Mucosa of stomach (tissue), 1 donor: ENCODE data around the gene SGSH.

Experiments
- H3K27me3 ChIP-seq: one replicate; pipeline ENCODE4 v1.7.0; 2013; ENCODE audit warnings: mild to moderate bottlenecking, low read length; ENCODE audit not compliant: control insufficient read depth, insufficient read depth
- H3K36me3 ChIP-seq: one replicate; pipeline ENCODE4 v1.7.0; 2013; ENCODE audit warnings: low read length; ENCODE audit not compliant: control insufficient read depth, insufficient read depth
- H3K4me1 ChIP-seq: one replicate; pipeline ENCODE4 v1.7.0; 2013; ENCODE audit warnings: mild to moderate bottlenecking, low read length; ENCODE audit not compliant: control insufficient read depth, insufficient read depth
- H3K4me3 ChIP-seq: one replicate; pipeline ENCODE4 v1.7.0; 2013; ENCODE audit warnings: low read length
- H3K9ac ChIP-seq: one replicate; pipeline ENCODE4 v1.7.0; 2013; ENCODE audit warnings: mild to moderate bottlenecking, low read length, moderate library complexity
- H3K9me3 ChIP-seq: one replicate; pipeline ENCODE4 v1.7.0; 2013; ENCODE audit warnings: mild to moderate bottlenecking, low read length, moderate library complexity; ENCODE audit not compliant: control insufficient read depth
- donor health status: Pancreatic carcinoma.

Gene SGSH

DNA sequence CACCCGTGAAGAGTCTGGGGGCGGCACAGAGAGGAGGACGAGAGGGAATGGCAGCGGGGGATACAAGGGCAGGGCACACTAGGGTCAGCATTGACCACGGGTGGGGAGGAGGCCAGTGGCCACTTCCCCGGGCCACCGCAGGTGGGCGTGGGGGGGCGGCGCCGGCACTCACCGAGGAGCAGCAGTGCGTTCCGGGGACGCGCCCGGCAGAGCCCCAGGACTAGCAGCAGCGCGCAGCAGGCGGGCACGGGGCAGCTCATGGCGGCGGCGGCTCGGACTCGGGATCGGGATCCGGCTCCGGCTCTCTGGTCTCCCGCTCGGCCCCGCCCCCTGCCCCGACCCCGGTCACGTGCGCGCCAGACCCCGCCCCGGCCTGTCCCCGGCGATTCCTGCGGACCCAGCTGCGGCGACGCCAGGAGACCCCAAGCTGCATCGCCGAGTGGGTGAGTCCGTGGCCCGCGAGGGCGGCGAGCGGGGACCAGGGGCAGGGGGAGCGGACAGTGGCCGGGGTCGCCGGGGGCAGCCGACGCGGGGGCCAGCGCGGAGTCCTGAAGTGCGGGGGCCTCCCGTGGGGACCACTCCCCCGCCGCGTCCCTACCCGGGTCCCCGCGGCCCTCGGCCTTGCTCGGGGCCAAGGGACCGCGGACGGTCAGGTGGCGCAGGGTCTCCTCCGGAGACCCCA, at the start of gene SGSH, which contains the start of gene SLC26A11:
Gene SGSH, minus strand, starts transcription at position 280 of the 682 bp plus-strand sequence. Its CDS starts 20 bp downstream, at position 260.
Gene SLC26A11, plus strand, starts transcription at position 374 of the 682 bp plus-strand sequence. CDS start 1,134 bp downstream, outside the sequence.
- no peaks in the 10 kb centered on the region for H3K9me3 ChIP-seq
- H3K36me3 ChIP-seq = peaks cover 5% of the 10 kb centered on the region
- peak within 1 kb of the TSS; percentile 96 for H3K9ac ChIP-seq
- peaks cover 18% of the 10 kb centered on the region for H3K4me1 ChIP-seq
- peak within 1 kb of the TSS; percentile 84 for H3K4me3 ChIP-seq
- H3K27me3 ChIP-seq = no peaks in the 10 kb centered on the region

DNA sequence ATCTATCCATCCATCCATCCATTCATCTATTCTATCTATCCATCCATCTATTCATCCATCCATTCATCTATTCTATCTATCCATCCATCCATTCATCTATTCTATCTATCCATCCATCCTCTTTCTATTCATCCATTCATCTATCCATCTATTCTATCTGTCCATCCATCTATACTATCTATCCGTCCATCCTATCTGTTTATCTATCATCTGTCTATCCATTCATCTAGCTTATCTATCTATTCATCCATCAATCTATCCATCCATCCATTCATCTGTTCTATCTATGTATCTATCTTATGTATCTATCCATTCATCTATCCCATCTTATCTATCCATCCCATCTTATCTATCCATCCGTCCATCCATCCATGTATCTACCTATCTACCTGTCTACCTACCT, 49.3 kb upstream of the SGSH start:
- Histone ChIP-seq H3K27me3 (no peaks in the 10 kb centered on the region), H3K4me1 (peaks cover 8% of the 10 kb centered on the region), H3K4me3 (no peak overlapping the region), H3K9me3 (no peaks in the 10 kb centered on the region), H3K9ac (no peak overlapping the region), H3K36me3 (peaks cover 16% of the 10 kb centered on the region)

DNA sequence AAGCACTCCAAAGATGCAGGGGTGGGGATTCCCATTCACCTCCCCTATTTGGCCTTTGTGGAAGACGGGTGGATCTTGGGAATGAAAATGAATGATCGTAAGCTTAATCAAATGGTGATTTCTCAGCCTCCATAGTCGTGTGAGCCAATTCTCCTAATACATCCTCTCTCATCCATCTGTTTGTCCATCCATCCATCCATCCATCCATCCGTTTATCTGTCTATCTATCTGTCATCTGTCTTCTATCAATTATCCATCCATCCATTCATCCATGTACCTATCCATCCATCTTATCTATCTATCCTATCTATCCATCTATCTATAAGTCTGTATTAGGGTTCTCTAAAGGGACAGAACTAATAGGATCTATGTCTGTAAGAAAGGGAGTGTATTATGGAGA, 48.3 kb upstream of the SGSH start:
- peaks cover 9% of the 10 kb centered on the region for H3K36me3 ChIP-seq
- no peaks in the 10 kb centered on the region for H3K9me3 ChIP-seq
- H3K9ac ChIP-seq = no peak overlapping the region
- H3K4me3 ChIP-seq = no peak overlapping the region
- peaks cover 18% of the 10 kb centered on the region for H3K4me1 ChIP-seq
- no peaks in the 10 kb centered on the region for H3K27me3 ChIP-seq

DNA sequence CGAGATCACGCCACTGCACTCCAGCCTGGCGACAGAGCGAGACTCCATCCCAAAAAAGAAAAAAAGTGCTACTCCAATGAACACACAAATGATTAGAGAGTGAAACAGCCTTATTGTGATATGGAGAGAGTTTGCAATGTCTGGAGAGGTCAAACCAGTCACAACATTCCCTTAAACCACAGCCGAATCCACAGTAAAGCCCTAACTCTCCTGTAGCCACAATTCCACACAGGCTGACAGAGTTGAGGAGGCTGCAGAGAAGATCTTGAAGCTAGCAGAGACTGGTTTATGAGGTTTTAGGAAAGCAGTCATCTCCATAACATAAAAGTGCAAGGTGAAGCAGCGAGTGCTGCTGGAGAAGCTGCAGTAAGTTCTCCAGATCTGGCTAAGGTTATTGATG, 47.3 kb upstream of the SGSH start:
- H3K9me3 ChIP-seq = no peaks in the 10 kb centered on the region
- H3K4me1 ChIP-seq = peaks cover 26% of the 10 kb centered on the region
- no peaks in the 10 kb centered on the region for H3K27me3 ChIP-seq
- H3K4me3 ChIP-seq = no peak overlapping the region
- H3K36me3 ChIP-seq = peaks cover 9% of the 10 kb centered on the region
- no peak overlapping the region for H3K9ac ChIP-seq

DNA sequence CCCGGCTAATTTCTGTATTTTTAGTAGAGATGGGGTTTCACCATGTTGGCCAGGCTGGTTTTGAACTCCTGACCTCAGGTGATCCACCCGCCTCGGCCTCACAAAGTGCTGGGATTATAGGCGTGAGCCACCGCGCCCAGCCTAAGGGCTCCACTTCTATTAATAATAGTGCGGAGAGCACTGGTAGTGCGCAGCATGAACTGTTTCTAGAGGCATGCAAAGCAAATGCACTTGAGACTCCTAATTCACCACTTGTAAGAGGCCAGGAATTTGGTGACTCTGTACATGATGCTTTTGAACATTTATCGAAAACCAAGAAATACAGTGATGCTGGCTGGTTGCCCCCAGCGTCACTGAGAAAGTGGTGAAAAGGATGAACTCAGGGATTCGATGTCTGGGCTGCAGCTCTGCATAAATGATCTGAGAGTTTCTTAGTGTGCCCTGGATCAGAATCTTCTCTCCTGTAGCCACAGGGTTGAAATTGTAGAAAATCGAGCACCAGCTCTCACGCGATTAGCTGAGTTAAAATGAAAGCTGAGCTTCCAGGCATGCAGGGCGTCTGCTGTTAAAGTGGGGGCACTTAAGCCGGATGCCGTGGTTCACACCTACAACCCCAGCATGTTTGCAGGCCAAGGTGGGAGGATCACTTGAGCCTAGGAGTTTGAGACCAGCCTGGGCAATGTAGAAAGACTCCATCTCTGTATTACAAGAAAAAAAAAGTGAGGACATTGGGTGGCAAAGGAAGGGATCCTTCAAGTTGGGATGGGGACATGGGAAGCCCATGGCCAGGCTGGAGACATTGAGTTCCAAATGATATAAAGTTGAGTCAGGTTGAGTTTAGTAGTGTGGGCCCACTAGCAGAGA, 45.3 kb upstream of the SGSH start:
- Histone ChIP-seq H3K4me1 (peaks cover 36% of the 10 kb centered on the region), H3K9me3 (no peaks in the 10 kb centered on the region), H3K27me3 (no peaks in the 10 kb centered on the region), H3K9ac (no peak overlapping the region), H3K36me3 (peaks cover 9% of the 10 kb centered on the region), H3K4me3 (no peak overlapping the region)

DNA sequence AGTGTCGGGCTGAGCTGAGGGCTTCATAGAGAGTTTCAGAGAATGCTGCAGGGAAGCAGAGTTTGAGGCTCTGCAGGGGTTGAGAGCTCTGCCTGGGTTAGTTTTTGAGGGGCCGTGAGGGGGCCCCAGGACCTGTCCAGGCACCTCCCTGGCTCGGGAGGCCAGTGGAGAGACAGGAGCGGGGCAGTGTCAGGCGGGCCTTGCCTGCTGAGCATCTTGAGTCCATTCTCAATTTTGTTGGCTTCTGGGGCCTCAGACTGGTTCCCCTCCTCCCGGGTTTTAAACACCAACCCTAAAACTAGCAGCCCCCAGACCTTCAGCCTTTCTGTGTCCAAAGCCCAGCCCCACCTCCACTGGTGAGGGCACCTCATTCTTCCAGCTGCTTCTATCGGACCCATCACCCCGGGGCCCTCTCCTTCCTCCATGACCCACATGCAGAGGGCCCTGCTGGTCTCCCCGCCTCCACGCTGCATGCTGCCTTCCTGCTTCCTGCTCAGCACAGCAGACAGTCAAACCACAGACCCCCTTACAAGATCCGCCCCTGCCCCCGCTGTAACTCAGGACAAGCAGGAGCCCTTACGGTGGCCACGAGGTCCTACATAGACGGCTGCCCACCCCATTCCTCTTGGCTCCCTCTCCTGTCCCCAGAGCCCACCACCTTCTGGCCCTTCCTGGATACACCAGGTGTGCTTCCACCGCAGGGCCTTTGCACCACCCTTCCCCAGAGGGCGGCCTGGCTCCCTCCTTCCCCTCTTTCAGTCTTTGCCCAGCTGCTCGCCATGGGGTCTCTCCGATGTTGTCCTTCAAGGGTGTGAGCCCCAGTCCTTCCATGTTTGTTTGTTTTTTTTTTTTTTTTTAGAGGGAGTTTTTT, 44.3 kb upstream of the SGSH start:
- Histone ChIP-seq H3K36me3 (peaks cover 5% of the 10 kb centered on the region), H3K9me3 (no peaks in the 10 kb centered on the region)

DNA sequence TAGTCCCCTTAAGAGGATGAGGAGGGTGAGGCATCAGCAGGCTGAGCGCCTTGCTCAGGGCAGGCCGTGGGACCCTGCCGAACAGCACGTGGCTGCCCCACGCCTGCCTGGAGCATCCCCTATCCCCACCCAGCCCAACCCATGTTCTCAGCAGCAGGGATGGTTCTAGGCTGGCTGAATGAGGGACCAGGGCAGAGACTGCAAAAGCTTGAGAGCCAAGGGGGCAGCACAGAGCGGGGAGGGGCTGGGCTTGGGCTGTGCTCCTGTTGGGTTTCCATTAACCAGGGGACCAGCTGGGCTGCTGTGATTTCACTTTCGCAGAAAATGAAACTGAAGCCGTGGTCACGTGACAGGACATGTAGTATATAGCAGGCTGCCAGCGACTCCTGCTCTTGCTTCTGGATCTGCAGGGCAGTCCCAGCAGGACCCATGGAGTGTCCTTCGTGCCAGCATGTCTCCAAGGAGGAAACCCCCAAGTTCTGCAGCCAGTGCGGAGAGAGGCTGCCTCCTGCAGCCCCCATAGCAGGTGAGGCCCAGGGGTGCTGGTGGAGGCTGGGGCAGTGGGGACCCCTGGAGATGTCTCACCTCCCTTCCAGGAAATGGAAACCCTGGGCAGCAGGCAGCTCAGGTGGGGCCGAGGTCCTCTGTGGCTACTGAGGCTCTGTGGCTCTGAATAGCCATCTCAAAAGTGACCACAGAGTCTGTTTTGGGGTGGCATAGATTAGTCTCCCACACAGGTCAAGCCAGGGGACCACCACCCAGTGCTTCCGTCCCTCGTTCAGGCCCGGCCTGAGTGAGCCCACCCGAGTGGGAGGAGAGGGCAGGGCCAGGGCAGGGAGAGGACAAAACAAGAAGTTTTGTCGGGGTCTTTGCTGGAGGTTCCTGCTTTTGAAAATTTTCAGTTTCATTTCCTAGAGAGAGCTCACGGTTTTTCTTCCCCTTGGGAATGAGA, 43.4 kb upstream of the SGSH start:
- peaks cover 41% of the 10 kb centered on the region for H3K4me1 ChIP-seq
- H3K9me3 ChIP-seq = no peaks in the 10 kb centered on the region
- H3K27me3 ChIP-seq = no peaks in the 10 kb centered on the region
- H3K9ac ChIP-seq = peak overlapping the region; percentile 63
- H3K36me3 ChIP-seq = no peaks in the 10 kb centered on the region
- H3K4me3 ChIP-seq = peak overlapping the region; percentile 32

More for the DNA sequence above, 44.3 kb upstream of the SGSH start:
- no peaks in the 10 kb centered on the region for H3K27me3 ChIP-seq
- H3K4me3 ChIP-seq = peak overlapping the region; percentile 32
- peak overlapping the region; percentile 63 for H3K9ac ChIP-seq
- peaks cover 40% of the 10 kb centered on the region for H3K4me1 ChIP-seq

DNA sequence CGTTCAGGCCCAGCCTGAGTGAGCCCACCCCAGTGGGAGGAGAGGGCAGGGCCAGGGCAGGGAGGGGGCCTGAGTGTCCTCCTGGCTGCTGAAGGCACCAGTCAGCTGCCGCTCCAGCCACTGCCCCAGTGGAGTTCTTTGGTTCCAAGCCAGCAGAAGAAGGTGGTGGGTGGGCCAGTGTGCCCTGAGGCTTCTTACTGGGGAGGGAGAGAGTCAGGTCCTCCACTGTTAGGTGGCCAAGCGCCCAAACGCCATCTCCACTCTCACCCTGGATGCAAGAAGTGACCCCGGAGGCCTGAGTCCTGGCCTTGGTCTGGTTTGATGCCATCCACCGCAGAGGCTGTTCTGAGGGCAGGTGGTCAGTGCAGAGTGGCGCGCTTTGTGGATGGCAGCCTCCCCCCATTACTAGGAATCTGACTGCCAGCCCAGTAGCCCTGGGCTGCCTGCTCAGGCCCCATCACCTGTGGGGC, 42.7 kb upstream of the SGSH start:
- Histone ChIP-seq H3K27me3 (no peaks in the 10 kb centered on the region), H3K4me1 (peaks cover 41% of the 10 kb centered on the region), H3K9ac (peak overlapping the region; percentile 34)

DNA sequence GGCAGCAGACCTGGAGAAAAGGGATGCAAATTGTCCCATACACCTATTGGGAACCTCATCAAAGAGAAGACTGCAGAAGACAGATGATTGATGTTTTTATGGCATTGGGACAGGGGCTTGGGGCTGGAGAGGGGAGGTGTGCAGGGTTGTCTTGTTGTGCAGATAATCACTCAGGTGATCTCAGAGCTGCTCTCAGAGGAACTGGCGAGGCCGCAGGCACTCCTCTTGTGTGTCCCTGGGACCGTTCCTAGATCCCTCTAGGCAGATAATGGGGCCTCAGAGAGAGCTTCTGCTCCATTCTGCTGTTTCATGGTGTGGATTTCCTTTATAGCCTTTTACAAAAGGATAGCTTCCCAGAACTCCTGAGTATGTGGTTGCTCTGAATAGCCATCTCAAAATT, 42.2 kb upstream of the SGSH start:
- Histone ChIP-seq H3K4me1 (peaks cover 41% of the 10 kb centered on the region), H3K4me3 (peak overlapping the region; percentile 74), H3K36me3 (no peaks in the 10 kb centered on the region), H3K27me3 (no peaks in the 10 kb centered on the region), H3K9ac (peak overlapping the region; percentile 34), H3K9me3 (no peaks in the 10 kb centered on the region)

More for the DNA sequence above, 42.7 kb upstream of the SGSH start:
- no peak overlapping the region for H3K4me3 ChIP-seq
- no peaks in the 10 kb centered on the region for H3K36me3 ChIP-seq
- no peaks in the 10 kb centered on the region for H3K9me3 ChIP-seq

DNA sequence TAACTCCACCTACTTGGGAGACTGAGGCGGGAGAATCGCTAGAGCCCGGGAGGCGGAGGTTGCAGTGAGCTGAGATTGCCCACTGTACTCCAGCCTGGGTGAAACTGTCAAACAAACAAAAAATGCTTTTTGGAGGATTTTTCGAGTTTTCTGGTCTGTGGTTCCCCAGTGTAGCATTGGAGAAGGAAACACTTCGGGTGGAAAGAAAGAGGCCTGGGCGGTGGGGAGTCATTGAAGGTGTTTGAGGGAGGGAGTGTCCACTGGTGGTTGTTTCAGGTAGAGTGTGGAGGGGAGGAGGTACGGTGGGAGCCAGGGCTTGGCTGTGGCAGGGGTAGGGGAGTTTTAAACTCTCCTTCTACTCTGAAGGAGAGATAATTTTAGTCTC, 41.8 kb upstream of the SGSH start:
- peaks cover 41% of the 10 kb centered on the region for H3K4me1 ChIP-seq
- no peaks in the 10 kb centered on the region for H3K27me3 ChIP-seq
- no peaks in the 10 kb centered on the region for H3K36me3 ChIP-seq
- no peaks in the 10 kb centered on the region for H3K9me3 ChIP-seq
- H3K9ac ChIP-seq = peak overlapping the region; percentile 91
- peak overlapping the region; percentile 74 for H3K4me3 ChIP-seq
